ENCODE data around the gene UBQLNL. TPM values are rescaled to one million over a fixed set of nuclear protein-coding genes. Genes with fewer than 3 reads are reported as not detected.

The UBQLNL gene, protein sequence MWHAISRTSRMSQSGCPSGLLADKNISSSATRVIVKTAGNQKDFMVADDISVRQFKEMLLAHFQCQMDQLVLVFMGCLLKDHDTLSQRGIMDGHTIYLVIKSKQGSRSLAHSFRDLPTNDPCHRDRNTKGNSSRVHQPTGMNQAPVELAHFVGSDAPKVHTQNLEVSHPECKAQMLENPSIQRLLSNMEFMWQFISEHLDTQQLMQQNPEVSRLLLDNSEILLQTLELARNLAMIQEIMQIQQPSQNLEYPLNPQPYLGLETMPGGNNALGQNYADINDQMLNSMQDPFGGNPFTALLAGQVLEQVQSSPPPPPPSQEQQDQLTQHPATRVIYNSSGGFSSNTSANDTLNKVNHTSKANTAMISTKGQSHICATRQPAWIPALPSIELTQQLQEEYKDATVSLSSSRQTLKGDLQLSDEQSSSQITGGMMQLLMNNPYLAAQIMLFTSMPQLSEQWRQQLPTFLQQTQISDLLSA
- total RNA-seq (under 1 TPM; 0.09 to 0.53 (median 0.23) TPM), polyA plus RNA-seq (1 to 10 TPM in 1 of 2 donors, under 1 TPM in 1; 0.53 to 1.0 TPM)

DNA sequence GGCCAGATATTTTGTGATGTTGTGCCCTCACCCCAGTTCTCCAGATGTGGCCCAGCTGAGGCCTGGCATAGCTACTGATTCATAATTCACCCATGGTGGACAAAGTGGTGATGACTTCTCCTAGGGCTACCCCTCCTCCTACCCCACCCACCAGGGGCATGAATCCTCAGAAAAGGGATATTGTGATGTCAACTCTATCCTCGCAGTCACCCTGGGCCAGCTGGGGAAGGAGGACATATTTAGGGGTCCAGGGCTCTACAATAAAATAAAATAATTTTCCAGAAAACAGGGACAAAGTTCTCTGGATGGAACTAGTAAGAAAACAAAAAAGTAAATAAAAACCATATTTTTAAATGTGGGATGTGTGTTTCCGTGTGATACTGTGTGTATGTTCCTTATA is at the start of gene UBQLNL:
UBQLNL (minus strand) TSS at position 101 of the 400 bp plus-strand sequence. CDS start 258 bp downstream, outside the sequence.
- no peak within 1 kb of the TSS for H3K4me3 ChIP-seq
- DNase-seq, result no peak
- no peak within 1 kb of the TSS for H3K27ac ChIP-seq
- intact Hi-C loops (cut with DNase I), result no loop called here
- H3K36me3 ChIP-seq, result no peaks in the 10 kb centered on the region
- TF ChIP-seq, protein P1, sequence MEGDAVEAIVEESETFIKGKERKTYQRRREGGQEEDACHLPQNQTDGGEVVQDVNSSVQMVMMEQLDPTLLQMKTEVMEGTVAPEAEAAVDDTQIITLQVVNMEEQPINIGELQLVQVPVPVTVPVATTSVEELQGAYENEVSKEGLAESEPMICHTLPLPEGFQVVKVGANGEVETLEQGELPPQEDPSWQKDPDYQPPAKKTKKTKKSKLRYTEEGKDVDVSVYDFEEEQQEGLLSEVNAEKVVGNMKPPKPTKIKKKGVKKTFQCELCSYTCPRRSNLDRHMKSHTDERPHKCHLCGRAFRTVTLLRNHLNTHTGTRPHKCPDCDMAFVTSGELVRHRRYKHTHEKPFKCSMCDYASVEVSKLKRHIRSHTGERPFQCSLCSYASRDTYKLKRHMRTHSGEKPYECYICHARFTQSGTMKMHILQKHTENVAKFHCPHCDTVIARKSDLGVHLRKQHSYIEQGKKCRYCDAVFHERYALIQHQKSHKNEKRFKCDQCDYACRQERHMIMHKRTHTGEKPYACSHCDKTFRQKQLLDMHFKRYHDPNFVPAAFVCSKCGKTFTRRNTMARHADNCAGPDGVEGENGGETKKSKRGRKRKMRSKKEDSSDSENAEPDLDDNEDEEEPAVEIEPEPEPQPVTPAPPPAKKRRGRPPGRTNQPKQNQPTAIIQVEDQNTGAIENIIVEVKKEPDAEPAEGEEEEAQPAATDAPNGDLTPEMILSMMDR (IDR thresholded peaks at IDR 0.05), result no peak
- no peaks in the 10 kb centered on the region for H3K9me3 ChIP-seq
- H3K4me1 ChIP-seq, result no peaks in the 10 kb centered on the region
- H3K27me3 ChIP-seq, result no peaks in the 10 kb centered on the region
- no peak for FAIRE-seq
- WGBS, 2 donors, result 86 to 89% methylated on average over 2 of the region's 2 CpGs
- no peak for ATAC-seq

DNA sequence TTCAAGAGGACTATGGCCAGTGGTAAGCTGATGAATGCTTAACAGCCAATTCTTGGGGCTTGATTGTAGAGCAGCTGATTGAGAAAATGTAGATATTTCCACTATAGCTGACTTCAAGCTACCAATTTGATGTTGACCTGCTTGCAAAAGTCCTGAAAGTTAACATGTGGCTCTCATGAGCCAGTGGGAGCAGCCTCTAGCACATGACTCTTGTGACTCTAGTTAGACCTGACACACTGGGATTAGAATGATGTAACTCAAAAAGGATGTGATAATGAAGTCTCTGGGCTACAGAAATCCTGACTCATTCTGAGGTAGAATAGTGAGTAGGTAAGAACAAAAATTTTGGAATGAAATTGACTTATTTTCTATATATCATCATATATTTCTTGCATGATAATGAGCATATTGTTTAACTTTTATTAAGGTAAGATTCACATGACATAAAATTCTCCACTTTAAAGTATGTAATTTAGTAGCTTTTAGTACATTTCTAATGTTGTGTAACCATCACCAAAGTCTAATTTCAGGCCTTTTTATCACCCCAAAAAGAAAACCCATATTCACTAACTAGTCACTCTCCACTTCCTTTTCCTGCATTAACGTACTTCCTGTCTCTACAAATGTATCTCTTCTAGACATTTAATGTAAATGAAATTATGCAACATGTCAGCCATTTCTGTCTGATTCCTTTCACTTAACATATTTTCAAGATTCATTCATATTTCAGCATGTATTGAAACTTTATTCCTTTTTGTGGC is 47.9 kb upstream of the UBQLNL start:
- H3K27ac ChIP-seq, result no peak overlapping the region
- H3K9me3 ChIP-seq, result no peaks in the 10 kb centered on the region
- no peaks in the 10 kb centered on the region for H3K27me3 ChIP-seq
- no peak for FAIRE-seq
- 72 to 85% methylated on average over 1 of the region's 1 CpG for WGBS, 2 donors
- no peaks in the 10 kb centered on the region for H3K4me1 ChIP-seq
- TF ChIP-seq, protein P1 (IDR thresholded peaks at IDR 0.05), result no peak
- H3K36me3 ChIP-seq, result no peaks in the 10 kb centered on the region
- no peak overlapping the region for H3K4me3 ChIP-seq
- ATAC-seq, result no peak
- DNase-seq, result no peak
- intact Hi-C loops (cut with DNase I), result no loop called here

DNA sequence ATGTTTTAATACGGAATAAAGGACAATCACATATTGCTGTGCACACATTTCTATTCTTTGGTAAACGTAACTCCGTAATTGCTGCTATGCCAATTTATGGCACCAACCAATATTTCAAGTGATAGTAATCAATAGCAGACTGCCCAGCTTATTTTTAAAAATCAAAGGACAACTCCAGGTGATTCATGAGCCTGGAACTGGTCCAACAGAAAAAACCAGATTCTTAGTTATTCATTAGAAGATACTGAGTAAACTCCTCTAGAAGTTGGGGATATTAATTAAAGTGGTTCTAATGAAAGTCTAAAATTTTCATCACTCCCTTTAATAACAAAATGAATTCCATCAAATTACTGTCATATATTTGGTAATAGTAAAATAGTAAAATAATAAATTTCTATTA is 41.3 kb upstream of the UBQLNL start:
- TF ChIP-seq, protein P1 (IDR thresholded peaks at IDR 0.05), result no peak
- Histone ChIP-seq H3K4me3 (no peak overlapping the region), H3K27ac (no peak overlapping the region), H3K27me3 (no peaks in the 10 kb centered on the region), H3K36me3 (no peaks in the 10 kb centered on the region), H3K9me3 (no peaks in the 10 kb centered on the region), H3K4me1 (no peaks in the 10 kb centered on the region)
- DNase-seq (no peak), FAIRE-seq (peak; percentile 9), ATAC-seq (no peak)
- WGBS, 2 donors, result 29 to 41% methylated on average over 3 of the region's 3 CpGs
- intact Hi-C loops (cut with DNase I), result no loop called here

DNA sequence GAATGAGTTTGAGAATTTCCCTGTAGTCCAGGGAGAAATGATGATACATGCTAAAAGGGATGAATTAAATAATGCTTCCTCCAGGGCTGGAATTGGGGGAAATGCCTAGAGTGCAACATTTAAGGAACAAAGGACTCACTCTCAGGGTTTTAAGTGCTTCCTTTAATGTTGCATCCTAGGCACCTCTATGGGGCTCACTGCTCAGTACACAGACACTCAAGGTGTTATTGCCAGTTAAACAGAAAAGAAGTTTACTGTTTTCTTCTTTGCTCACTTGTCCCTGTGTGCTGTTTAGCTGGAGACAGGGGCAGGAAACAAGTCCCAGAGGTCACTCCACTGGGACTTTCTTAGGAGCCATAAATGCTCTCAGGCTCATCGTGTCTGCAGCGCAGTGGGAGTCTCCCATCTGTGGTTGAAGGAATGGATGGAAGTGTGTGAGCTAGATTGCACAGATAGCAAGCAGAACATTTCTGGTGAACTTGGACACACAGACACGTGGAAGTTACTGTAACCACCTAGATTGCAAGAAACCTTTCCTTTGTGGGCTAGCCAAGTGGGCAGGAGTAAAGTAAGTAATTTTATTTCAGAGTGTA is 40.2 kb upstream of the UBQLNL start:
- FAIRE-seq, result no peak
- TF ChIP-seq, protein P1 (IDR thresholded peaks at IDR 0.05), result no peak

More for the DNA sequence above, 40.2 kb upstream of the UBQLNL start:
- no peak overlapping the region for H3K27ac ChIP-seq
- H3K36me3 ChIP-seq, result no peaks in the 10 kb centered on the region
- ATAC-seq (no peak), DNase-seq (no peak)
- H3K4me3 ChIP-seq, result no peak overlapping the region
- no peaks in the 10 kb centered on the region for H3K27me3 ChIP-seq
- no peaks in the 10 kb centered on the region for H3K9me3 ChIP-seq
- no peaks in the 10 kb centered on the region for H3K4me1 ChIP-seq
- intact Hi-C loops (cut with DNase I), result no loop called here
- 60 to 63% methylated on average over 3 of the region's 3 CpGs for WGBS, 2 donors

All from pancreas (tissue), 10 donors.